GM12874 (cell line): ENCODE results near the gene ELAPOR1.

Experiments used
- TF ChIP-seq, protein P1 (sequence below): IDR thresholded peaks from 2 replicates; pipeline ENCODE4 v1.5.1; 2011; ENCODE audit warnings: low read depth, mild to moderate bottlenecking, control low read depth, low read length, moderate library complexity; ENCODE audit not compliant: insufficient read depth

The ELAPOR1 gene

DNA sequence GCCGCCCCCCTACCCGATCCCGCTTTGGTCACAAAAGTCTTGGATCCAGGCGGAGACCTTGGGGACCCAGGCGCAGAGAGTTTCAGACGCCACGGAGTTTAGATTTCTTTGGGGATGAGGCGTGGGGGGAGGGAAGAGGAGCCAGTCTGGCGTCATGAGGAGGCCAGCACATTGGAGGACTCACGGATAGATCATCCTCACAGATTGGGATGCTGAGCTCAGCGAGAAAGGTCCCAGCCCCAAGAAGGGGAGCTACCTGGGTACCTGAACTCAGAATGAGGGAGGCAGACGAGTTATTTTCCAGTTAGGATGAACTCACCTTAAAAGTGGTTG lies 393 bp downstream of the ELAPOR1 start:
- TF ChIP-seq, protein P1, sequence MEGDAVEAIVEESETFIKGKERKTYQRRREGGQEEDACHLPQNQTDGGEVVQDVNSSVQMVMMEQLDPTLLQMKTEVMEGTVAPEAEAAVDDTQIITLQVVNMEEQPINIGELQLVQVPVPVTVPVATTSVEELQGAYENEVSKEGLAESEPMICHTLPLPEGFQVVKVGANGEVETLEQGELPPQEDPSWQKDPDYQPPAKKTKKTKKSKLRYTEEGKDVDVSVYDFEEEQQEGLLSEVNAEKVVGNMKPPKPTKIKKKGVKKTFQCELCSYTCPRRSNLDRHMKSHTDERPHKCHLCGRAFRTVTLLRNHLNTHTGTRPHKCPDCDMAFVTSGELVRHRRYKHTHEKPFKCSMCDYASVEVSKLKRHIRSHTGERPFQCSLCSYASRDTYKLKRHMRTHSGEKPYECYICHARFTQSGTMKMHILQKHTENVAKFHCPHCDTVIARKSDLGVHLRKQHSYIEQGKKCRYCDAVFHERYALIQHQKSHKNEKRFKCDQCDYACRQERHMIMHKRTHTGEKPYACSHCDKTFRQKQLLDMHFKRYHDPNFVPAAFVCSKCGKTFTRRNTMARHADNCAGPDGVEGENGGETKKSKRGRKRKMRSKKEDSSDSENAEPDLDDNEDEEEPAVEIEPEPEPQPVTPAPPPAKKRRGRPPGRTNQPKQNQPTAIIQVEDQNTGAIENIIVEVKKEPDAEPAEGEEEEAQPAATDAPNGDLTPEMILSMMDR: no peak

DNA sequence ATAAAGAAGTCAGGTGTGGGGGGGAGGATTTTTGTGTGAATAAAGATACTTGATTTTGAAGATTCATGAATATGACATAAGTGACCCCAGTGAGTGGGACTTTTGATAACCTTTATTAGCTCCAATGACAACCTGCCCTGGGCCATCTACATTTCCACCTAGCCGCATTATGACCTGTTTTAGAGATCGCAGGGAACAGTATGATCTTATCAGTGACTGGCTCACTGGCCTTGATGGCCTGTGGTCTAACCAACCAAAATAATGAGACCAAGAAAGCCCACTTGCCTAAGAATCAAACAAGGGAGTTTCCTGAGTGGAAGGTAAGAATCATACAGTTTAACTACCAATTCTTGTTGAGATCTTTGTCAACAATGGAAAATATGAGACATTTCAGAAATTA lies 1.8 kb downstream of the ELAPOR1 start:
- TF ChIP-seq, protein P1: no peak

DNA sequence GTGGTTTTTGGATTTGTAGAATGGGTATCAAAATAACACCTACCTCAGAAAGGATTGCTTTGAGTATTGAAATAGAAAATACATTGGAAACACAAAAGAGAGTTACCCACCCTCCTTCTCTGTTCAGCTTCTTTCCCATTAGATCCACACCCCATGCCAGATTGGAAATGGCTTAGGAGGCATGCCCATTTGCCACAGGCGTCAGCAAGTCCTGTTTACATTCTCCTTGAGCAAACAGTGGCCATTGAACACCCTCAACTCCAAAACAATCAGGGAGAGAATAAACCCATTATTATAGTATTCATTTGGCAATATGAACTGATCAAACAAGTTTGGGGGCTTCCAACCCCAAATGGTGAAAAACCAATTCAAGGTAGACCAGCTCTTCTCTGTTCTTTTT lies 2.4 kb downstream of the ELAPOR1 start:
- TF ChIP-seq, protein P1: no peak

- TF ChIP-seq, protein P1: no peak
Measured at GRCh38 chr1:109118089-109118488, 4.2 kb downstream of the ELAPOR1 start.

- TF ChIP-seq, protein P1: no peak
Measured at GRCh38 chr1:109120356-109120755, 6.4 kb downstream of the ELAPOR1 start.

DNA sequence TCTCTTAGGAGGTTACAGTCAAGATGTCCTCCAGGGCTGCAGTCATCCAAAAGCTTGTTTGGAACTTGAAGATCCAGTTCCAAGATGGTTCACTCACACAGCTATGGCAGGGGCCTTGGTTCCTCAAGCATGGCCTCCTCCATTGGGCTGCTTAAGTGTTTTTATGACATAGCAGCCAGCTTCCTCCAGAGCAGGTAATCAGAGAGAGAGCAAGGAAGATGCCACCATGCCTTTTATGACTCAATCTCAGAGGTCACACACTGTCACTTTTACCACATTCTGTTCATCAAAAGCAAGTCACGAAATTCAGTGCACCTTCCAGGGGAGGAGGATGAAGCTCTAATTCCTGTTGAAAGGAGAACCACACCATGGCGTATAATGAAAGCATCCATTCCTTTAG lies 17.1 kb downstream of the ELAPOR1 start:
- TF ChIP-seq, protein P1: no peak

DNA sequence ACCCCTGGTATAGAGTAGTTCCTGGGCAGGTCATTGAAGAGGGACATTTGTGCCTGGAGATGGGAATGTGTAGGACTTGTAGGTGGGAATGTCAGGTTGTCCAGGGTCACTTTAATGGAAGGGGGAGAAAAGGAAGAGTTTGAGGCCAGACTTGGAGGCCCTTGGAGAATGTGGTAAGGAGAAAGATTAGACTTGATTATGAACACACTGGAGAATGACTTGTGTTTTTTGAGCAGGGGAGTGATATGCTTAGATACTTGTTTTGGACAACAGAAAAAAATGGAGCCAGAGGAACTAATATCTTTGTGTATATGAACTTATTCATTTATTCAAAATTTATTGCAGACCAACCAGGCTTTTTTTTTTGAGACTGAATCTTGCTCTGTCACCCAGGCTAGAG lies 17.9 kb downstream of the ELAPOR1 start:
- TF ChIP-seq, protein P1: no peak
